Testis (tissue), 2 donors: ENCODE data around the gene PPM1B.

ENCODE experiments used
- POLR2A ChIP-seq: fragments of 450-650 bp; IDR thresholded peaks from one replicate; pipeline ENCODE4 v1.6.1; 2017; ENCODE audit warnings: antibody characterized with exemption, mild to moderate bottlenecking, moderate library complexity
- TF ChIP-seq, protein P1 (sequence below), 3 experiments: fragments of 450-650 bp in 2 of 3; fragments of 200-600 bp in 1 of 3; sonication (generic) in 1 of 3; IDR thresholded peaks; one replicate each; pipeline ENCODE4 v1.5.1; 2016 to 2019; ENCODE audit warnings: antibody characterized with exemption in 3 of 3, mild to moderate bottlenecking in 2 of 3, moderate library complexity in 1 of 3

DNA sequence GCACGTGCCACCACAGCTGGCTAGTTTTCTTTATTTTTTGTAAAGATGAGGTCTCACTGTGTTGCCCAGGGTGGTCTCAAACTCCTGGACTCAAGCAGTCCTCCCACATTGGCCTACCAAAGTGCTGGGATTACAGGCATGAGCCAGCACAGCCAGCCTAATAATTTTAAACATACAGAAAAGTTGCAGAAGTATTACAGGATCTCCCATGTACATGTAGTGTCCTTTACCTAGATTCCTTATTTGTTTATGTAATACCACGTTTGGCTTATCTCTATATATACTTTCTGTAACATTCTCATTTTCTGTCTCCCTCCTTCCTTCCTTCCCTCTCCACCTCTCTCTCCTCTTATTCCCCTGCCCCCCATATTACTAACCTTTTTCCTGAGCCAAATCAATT is 41.7 kb downstream of the PPM1B start:
- TF ChIP-seq, protein P1, sequence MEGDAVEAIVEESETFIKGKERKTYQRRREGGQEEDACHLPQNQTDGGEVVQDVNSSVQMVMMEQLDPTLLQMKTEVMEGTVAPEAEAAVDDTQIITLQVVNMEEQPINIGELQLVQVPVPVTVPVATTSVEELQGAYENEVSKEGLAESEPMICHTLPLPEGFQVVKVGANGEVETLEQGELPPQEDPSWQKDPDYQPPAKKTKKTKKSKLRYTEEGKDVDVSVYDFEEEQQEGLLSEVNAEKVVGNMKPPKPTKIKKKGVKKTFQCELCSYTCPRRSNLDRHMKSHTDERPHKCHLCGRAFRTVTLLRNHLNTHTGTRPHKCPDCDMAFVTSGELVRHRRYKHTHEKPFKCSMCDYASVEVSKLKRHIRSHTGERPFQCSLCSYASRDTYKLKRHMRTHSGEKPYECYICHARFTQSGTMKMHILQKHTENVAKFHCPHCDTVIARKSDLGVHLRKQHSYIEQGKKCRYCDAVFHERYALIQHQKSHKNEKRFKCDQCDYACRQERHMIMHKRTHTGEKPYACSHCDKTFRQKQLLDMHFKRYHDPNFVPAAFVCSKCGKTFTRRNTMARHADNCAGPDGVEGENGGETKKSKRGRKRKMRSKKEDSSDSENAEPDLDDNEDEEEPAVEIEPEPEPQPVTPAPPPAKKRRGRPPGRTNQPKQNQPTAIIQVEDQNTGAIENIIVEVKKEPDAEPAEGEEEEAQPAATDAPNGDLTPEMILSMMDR (IDR thresholded peaks at IDR 0.05), result no peak
- TF ChIP-seq POLR2A, result no peak
